Measurements from ENCODE around the gene XIRP2.
"Not testable (repeated sequence)": the region's sequence is repeated elsewhere in the genome, so short reads cannot be mapped to it uniquely, and the experiment has no call there.

The XIRP2 gene

GRCh38 chr2:167054881-167055280, 166.6 kb downstream of the XIRP2 start:
- no peak for DNase-seq (ENCODE audit: low read depth)
- no peak overlapping the region for H3K4me3 ChIP-seq (ENCODE audit: low read depth, low read length)
- no peak for TF ChIP-seq CTCF (IDR thresholded peaks at IDR 0.05; ENCODE audit: control insufficient read depth, extremely low read depth, insufficient read depth)

DNA sequence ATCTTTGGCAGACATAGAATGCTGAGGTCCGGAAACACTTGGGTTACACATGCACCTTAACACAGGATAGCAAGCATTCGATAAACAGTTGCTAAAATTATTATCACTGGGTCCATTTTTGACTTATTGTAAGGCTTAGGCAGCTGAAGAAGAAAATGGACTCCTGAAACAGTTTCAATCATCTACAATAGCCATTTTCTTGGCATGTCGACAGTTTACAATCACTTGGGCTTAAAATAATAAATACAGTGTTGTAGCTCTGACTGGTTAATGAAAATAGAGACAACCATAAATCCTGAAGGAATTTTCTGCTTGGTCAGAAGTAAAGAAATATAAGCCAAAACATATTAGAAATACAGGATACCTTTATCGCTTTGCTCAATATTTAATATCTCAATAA, 169.2 kb downstream of the XIRP2 start:
- TF ChIP-seq CTCF (IDR thresholded peaks at IDR 0.05; ENCODE audit: control insufficient read depth, extremely low read depth, insufficient read depth) = no peak
- H3K4me3 ChIP-seq (ENCODE audit: low read depth, low read length) = no peak overlapping the region
- DNase-seq (ENCODE audit: low read depth) = no peak

DNA sequence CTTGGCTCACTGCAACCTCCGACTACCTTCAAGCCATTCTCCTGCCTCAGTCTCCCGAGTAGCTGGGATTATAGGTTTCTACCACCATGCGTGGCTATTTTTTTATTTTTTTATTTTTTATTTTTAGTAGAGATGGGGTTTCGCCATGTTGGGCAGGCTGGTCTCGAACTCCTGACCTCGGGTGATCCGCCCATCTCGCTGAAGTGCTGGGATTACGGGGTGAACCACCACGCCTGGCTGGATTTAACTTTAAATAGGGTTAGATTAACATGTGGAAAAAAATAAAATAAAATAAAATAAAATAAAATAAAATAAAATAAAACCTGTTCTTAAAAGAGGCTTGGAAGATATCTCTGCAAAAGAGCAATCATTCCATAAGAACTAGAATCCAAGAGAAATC, 170.9 kb downstream of the XIRP2 start:
- no peak for TF ChIP-seq CTCF (IDR thresholded peaks at IDR 0.05; ENCODE audit: control insufficient read depth, extremely low read depth, insufficient read depth)
- no peak for DNase-seq (ENCODE audit: low read depth)
- H3K4me3 ChIP-seq (ENCODE audit: low read depth, low read length) = no peak overlapping the region

GRCh38 chr2:167069855-167070254, 181.6 kb downstream of the XIRP2 start:
- no peak for DNase-seq (ENCODE audit: low read depth)
- no peak overlapping the region for H3K4me3 ChIP-seq (ENCODE audit: low read depth, low read length)
- TF ChIP-seq CTCF (IDR thresholded peaks at IDR 0.05; ENCODE audit: control insufficient read depth, extremely low read depth, insufficient read depth) = no peak

DNA sequence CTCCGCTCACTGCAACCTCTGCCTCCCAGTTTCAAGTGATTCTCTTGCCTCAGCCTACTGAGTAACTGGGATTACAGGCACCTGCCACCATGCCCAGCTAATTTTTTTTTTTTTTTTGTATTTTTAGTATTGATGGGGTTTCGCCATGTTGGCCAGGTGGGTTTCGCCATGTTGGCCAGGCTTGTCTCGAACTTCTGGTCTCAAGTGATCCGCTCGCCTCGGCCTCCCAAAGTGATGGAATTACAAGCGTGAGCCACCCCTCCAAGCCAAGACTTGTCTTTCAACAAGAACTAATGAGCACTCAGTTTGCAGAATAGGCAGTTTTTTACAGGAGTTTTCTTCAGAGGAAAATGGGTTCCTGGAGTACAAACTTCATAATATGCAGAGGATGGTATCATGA, 187.4 kb downstream of the XIRP2 start:
- not testable (repeated sequence) for DNase-seq (ENCODE audit: low read depth); H3K4me3 ChIP-seq (ENCODE audit: low read depth, low read length)

DNA sequence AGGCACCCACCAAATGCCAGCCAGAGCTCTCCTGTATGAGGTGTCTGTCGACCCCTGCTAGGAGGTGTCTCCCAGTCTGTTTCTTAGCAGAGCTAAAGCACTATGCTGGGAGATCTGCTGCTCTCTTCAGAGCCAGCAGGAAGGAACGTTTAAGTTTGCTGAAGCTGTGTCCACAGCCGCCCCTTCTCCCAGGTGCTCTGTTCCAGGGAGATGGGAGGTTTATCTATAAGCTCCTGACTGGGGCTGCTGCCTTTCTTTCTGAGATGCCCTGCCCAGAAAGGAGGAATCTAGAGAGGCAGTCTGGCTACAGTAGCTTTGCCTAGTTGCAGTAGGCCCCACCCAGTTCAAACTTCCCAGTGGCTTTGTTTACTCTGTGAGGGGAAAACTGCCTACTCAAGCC, 210.7 kb downstream of the XIRP2 start:
- not testable (repeated sequence) for DNase-seq (ENCODE audit: low read depth); H3K4me3 ChIP-seq (ENCODE audit: low read depth, low read length)

DNA sequence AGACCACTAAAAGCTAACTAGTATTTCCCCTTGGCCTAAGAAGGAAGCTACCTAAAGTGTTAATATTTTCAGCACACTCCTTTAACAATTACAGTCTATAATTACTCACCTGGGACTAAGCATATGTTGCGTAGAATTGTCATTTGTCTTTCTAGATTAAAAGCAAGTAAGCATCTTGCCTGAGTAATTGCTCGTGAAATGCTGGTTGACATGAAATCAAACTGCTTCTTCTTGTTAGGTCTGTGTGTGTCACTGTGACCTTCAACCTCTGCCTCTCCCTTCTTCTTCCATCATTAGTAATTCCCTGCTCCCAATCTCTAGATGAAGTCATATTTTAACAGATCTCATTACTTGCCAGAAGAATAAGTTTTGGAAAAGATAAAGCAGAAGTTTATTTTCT, 212.2 kb downstream of the XIRP2 start:
- no peak overlapping the region for H3K4me3 ChIP-seq (ENCODE audit: low read depth, low read length)
- no peak for DNase-seq (ENCODE audit: low read depth)
- no peak for TF ChIP-seq CTCF (IDR thresholded peaks at IDR 0.05; ENCODE audit: control insufficient read depth, extremely low read depth, insufficient read depth)

DNA sequence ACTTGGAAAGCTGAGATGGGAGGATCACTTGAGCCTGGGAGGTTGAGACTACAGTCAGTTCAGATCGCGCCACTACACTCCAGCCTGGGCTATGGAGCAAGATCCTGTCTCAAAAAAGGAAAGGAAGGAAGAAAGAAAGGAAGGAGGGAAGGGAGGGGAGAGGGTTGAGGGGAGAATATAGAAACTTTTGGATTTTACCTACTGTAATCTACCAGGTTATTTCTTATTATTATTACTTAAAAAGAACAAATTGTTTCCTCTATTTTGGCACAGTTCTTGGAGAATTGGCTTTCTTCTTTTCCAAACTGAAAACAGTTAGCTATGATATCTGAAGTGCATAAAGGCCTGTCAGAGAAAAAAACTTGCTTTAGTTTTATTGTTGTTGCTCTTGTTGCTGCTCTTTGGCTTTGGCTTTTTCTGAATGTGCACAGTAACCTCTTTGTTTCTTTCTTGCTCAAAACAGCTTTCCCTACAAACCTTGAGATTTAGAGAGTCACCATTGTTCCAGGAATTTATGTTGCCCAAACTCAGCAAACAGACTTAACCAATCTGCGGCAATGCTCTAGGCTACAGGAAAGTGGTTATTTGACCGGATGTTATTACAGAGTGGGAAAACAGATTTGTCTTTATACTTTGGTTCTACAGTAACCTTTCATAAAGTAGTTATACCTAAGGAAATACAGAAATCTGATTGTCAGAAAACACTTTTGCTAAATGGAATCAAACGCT, 214.9 kb downstream of the XIRP2 start:
- H3K4me3 ChIP-seq (ENCODE audit: low read depth, low read length) = no peak overlapping the region
- no peak for DNase-seq (ENCODE audit: low read depth)
- TF ChIP-seq CTCF (IDR thresholded peaks at IDR 0.05; ENCODE audit: control insufficient read depth, extremely low read depth, insufficient read depth) = no peak

Measured in LNCaP clone FGC (cell line).